ENCODE data around the gene METTL27.
"Not testable (repeated sequence)": the region's sequence is repeated elsewhere in the genome, so short reads cannot be mapped to it uniquely, and the experiment has no call there.

METTL27 gene

DNA sequence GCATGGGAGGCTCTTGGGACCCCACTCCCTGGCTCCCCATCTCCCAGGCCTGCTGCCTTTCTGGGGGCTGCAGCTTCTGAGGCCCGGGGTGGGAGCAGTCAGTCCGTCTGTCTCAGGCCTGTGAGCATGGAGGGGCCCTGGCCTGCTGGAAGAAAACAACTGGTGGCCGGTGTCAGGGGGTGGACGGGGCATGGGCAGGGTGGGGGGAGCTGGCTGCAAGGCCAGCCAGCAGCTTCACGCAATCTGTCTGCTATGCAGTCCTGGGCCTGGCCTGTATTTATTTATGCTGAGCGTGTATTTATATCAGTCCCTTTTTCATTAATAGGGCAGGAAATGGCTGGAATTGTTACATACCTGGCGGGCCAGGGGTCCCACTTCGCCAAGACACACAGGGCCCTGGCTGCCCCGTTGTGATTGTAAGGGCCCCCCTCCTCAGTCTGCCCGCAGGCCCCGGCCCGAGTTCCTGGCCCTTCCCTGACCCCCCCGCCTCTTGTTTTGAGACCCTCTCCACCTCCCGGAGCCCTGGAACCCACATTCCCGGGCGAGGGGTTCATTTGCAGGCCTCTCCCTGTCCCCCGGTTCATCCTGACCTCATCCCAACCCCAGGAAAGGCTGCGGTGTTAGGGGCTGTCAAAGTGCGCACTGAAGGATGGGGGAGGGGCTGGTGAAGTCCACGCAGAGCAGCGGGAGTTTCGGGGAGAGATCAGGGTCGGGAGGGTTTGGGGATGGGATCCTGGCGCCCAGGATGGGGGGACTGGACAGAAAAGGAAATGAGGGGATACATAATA lies 26.9 kb upstream of the METTL27 start:
- no peak for DNase-seq

DNA sequence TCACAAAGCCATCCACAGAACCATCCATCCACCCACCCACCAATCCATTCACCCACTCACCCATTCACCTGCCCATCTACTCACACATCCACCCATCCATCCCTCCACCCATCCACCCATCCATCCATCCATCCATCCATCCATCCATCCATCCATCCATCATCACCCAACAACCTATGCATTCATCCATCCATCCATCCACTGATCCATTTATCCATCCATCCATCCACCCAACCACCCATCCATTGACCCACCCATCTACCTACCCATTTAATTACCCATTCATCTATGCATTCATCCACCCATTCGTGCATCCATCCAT lies 24.1 kb upstream of the METTL27 start:
- no peak for DNase-seq

DNA sequence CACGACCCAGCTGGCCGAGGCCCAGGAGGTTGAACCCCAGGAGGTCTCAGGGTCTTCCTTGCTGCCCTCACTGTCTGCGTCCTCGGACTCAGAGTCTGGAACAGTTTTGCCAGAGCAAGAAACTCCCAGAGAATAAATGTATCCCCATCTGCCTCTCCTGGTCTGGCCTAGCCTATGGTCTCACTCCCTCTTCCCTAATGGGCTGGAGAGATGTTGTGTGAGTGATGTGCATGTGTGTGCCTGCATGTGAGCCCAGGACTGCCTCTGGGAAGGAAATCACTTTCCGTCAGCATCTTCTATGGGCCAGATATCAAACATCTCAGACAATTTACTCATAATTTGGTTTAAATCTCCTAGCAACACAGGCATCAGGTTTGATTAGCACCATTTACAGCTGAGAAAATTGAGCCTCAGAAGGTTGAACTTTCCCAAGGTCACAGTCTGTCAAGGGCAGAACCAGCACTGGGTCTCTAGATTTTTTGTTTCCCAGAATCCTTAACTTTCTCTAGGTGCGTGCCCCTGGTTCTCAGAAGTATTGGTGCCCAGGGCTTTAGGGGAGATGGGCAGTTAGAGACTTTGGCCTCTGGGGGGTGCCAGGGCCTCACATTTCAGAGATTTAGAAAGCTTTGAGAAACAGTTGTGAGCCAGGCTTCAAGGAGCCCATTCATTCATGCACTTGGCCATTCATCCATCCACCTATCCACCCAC lies 23.6 kb upstream of the METTL27 start:
- DNase-seq, result no peak

- DNase-seq, result no peak
Observed at GRCh38 chr7:73864981-73865711, 22.8 kb upstream of the METTL27 start.

GRCh38 chr7:73861305-73861704 lies 19.0 kb upstream of the METTL27 start:
- no peak for DNase-seq

- no peak for DNase-seq
Observed at GRCh38 chr7:73860859-73861258, 18.5 kb upstream of the METTL27 start, which contains the start of gene TMEM270. TMEM270 (plus strand) TSS chr7:73861159; CDS start chr7:73861195, 36 bp downstream.

DNA sequence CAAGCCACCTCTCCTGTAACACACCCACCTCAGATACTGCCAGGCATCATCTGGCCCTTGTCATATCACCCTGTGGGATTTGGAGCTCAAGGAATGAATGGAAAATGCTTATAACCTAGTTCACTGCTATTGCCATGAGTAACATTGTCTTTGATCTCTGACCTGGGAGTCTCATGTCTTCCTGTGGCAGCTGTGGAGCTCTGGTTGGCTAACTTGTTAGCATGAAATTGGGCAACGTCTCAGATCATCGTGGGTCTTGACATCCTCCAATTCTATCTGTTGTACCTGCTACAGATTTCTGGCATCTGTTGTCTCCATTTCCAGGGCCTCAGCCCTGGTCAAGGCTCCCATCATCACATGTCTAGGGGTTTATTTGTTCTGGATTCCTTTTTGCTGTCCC lies 16.5 kb upstream of the METTL27 start:
- no peak for DNase-seq

- DNase-seq, result no peak
Observed at GRCh38 chr7:73856941-73857340, 14.6 kb upstream of the METTL27 start.

DNA sequence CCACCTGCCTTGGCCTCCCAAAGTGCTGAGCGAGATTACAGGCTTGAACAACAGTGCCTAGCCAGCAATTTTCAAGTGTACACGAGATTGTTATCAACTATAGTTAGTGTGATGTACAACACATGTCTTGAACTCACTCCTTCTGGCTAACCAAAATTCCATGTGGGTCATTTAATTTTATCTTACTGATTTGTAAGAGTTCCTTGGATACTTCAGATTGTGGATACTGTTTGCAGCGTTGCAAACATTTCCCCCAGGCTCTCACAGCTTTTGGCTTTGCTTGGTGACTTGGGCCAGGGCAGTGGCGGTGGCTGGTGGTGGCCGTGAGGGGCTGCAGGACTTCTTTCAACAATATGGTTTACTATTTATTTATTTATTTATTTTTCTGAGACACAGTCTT lies 10.2 kb upstream of the METTL27 start:
- DNase-seq, result no peak

DNA sequence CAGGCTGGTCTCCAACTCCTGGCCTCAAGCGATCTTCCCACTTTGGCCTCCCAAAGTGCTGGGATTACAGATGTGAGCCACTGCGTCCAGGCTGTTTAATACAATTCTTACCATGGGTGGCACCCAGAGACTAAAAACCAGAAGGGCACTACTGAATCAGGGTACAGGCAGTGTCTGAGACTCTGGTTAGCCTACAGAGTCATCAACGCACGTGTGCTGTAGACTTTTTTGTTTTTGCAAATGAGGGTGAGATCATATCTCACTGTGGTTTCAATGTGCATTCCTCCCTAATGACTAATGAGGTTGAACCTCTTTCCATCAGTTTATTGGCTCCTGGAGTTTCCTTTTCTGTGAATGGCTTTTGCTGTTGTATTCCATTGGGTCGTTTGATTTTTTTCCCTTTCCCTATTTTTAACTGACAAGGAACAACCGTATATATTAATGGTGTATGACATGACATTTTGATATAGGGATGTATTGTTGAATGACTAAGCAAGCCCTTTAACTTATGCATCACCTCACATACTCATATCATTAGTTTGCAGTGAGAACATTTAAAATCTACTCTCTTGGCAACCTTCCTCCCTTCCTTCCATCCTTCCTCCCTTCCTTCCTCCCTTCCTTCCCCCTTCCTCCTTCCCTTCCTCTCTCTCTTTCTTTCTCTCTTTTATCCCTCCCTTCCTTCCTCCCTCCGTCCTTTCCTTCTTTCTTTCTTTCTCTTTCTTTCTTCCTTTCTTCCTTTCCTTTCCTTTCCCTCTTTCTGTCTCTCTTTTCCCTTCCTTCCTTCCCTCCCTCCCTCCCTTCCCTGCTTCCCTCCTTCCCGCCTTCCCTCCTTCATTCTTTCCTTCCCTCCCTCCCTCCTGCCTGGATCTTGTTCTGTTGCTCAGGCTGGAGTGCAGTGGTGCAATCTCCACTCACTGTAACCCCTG lies 9.4 kb upstream of the METTL27 start:
- no peak for DNase-seq

DNA sequence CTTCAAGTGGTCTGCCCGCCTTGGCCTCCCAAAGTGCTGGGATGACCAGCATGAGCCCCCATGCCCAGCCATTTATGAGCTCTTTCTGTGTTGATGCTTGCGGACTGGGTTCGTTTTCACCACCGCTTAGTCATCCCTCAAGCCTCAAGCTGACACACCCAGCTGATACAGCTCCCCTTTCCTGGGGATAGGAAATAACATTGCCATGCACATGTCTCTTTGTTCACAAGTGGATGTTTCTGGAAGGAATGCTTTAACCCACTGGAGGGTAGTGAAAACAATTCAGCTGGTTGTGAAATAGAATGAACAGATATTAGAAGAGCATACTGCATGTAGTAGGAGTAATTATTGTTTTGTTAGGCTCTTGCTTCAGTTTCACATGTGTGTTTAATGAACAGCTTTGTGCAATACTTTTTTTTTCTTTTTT lies 8.5 kb upstream of the METTL27 start:
- no peak for DNase-seq

GRCh38 chr7:73847941-73848723 lies 5.8 kb upstream of the METTL27 start:
- DNase-seq, result no peak

DNA sequence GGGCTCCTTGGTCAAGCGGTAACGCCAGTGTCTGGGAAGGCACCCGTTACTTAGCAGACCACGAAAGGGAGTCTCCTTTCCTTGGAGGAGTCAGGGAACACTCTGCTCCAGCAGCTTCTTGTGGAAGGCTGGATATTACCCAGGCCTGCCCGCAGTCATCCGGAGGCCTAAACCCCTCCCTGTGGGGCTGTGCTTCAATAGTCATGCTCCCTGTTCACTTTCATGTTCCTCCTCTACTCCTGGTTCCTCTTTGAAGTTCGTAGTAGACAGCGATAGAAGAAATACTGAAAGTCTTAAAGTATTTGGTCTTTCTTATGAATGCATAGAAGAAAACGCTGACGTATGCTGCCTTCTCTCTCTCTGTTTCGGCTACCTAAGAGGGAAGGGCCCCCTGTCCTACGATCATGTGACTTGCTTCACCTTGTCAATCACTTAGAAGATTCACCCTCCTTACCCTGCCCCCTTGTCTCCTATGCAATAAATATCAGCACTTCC lies 3.4 kb upstream of the METTL27 start:
- DNase-seq, result not testable (repeated sequence)

- DNase-seq, result no peak
Observed at GRCh38 chr7:73844848-73845460, 2.6 kb upstream of the METTL27 start.

DNA sequence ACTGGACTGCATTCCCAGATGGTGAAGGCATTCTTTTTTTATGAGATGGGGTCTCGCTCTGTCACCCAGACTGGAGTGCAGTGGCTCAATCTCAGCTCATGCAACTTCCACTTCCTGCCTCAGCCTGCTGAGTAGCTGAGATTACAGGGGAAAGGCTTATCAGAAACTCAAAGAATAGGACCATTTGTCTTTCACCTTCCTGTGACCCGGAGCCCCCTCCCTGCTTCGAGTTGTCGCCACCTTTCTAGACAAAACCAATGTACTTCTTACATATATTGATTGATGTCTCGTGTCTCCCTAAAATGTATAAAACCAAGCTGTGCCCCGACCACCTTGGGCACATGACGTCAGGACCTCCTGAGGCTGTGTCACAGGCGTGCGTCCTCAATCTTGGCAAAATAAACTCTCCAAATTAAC lies 1.8 kb upstream of the METTL27 start:
- no peak for DNase-seq

- DNase-seq, result no peak
Observed at GRCh38 chr7:73841689-73842066, 638 bp downstream of the METTL27 start.

DNA sequence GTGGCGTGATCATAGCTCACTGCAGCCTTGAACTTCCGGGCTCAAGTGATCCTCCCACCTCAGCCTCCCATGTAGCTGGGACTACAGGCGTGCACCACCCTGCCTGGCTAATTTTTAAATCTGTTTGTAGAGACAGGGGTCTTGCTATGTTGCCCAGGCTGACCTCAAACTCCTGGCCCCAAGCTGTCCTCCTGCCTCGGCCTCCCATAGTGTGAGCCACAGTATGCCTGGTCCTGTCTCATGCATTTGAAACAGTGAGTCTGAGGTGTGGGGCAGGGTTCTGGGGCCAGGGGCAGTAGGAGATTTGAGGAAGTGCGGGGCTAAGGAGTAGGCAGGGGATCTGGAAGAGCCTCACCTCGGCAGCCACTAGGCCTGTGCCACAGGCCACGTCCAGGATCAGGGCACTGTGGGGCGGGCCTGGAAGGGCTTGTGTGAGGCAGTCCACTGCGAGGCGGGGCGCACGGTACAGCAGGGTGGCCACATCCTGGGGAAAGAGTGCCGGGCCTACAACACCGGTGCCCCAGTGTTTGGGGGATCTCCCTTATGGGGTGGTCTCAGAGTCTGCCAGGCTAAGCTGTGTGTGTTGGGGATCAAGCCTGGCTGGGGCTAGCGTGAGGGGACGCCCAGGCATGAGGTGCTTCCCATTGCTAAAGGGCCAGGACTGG lies 1.5 kb downstream of the METTL27 start:
- DNase-seq, result no peak

- DNase-seq, result no peak
Observed at GRCh38 chr7:73839743-73840714, 2.3 kb downstream of the METTL27 start.

DNA sequence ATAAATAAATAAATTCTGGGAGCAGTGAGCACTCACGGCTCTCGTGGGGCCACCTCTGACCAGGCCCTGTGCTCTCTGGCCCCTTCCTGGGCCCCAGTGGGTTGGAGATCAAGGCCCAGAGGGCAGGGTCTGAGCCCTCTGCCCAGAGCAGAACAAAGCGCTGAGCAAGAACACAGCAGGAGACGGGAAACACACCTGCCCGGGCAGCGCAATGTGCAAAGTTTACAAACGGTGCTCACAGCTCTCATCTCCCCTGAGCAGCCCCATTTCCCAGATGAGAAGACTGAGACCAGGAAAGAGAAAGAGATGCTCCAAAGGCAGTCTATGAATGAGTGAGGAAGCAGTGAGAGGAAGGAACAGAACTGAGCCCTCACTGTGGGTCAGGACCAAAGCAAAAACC lies 3.0 kb downstream of the METTL27 start:
- DNase-seq, result no peak

Data from NCI-H1436 treated with DMSO at 0.1 percent for 48 hours (cell line).